ENCODE measurements around the gene EDC3. TPM values are rescaled to one million over a fixed set of nuclear protein-coding genes. Genes with fewer than 3 reads are reported as not detected.
A peak's percentile ranks its signal among the peaks of the same experiment; 100 is the strongest.

The EDC3 gene
- total RNA-seq, 3 donors from 2014 or later = 30.9 to 31.9 (median 31.6) TPM

GRCh38 chr15:74621936-74622335 is 73.9 kb downstream of the EDC3 start:
- Histone ChIP-seq H3K36me3 (ENCODE audit: low read depth) (peaks cover 36% of the 10 kb centered on the region), H3K4me3 (no peak overlapping the region), H3K4me1 (ENCODE audit: low read depth) (peaks cover 17% of the 10 kb centered on the region), H3K9me3 (no peaks in the 10 kb centered on the region)
- no peak for TF ChIP-seq CTCF (IDR thresholded peaks at IDR 0.05)
- peak in 1 of 3 donors; percentile 47 for DNase-seq
- intact Hi-C loops (cut with DNase I, micrococcal nuclease) = loop anchor here in 1 of 2 donors (10.0 kb wide), 1 partner anchor 237 kb away; no protein-coding TSS in a partner anchor
- ATAC-seq = no peak

- intact Hi-C loops (cut with DNase I, micrococcal nuclease) = loop anchor here in 1 of 2 donors (10.0 kb wide), 1 partner anchor 237 kb away; no protein-coding TSS in a partner anchor
- Histone ChIP-seq H3K4me1 (ENCODE audit: low read depth) (peaks cover 21% of the 10 kb centered on the region), H3K4me3 (no peak overlapping the region), H3K9me3 (no peaks in the 10 kb centered on the region), H3K36me3 (ENCODE audit: low read depth) (peaks cover 33% of the 10 kb centered on the region)
- ATAC-seq = no peak
- DNase-seq = peak in 1 of 3 donors; percentile 53
- no peak for TF ChIP-seq CTCF (IDR thresholded peaks at IDR 0.05)
These were observed 74.3 kb downstream of the EDC3 start for GRCh38 chr15:74621546-74621920.

GRCh38 chr15:74620636-74621545 is 74.9 kb downstream of the EDC3 start:
- Histone ChIP-seq H3K9me3 (no peaks in the 10 kb centered on the region), H3K36me3 (ENCODE audit: low read depth) (peaks cover 33% of the 10 kb centered on the region), H3K4me3 (no peak overlapping the region), H3K4me1 (ENCODE audit: low read depth) (peaks cover 21% of the 10 kb centered on the region)
- peak; percentile 59 for TF ChIP-seq CTCF (IDR thresholded peaks at IDR 0.05)
- intact Hi-C loops (cut with DNase I, micrococcal nuclease) = loop anchor here in 1 of 2 donors (10.0 kb wide), 1 partner anchor 236 kb away; no protein-coding TSS in a partner anchor
- peak; percentile 69 to 85 (median 78) for DNase-seq
- ATAC-seq = peak; percentile 82

- ATAC-seq = no peak
- TF ChIP-seq CTCF (IDR thresholded peaks at IDR 0.05) = no peak
- Histone ChIP-seq H3K9me3 (no peaks in the 10 kb centered on the region), H3K36me3 (ENCODE audit: low read depth) (peaks cover 33% of the 10 kb centered on the region), H3K4me3 (no peak overlapping the region), H3K4me1 (ENCODE audit: low read depth) (peaks cover 21% of the 10 kb centered on the region)
- peak in 1 of 3 donors; percentile 56 for DNase-seq
- intact Hi-C loops (cut with DNase I, micrococcal nuclease) = loop anchor here in 1 of 2 donors (10.0 kb wide), 1 partner anchor 235 kb away; no protein-coding TSS in a partner anchor
These were observed 75.7 kb downstream of the EDC3 start for GRCh38 chr15:74619916-74620635.

- TF ChIP-seq CTCF (IDR thresholded peaks at IDR 0.05) = no peak
- H3K9me3 ChIP-seq = no peaks in the 10 kb centered on the region
- ATAC-seq = no peak
- peaks cover 21% of the 10 kb centered on the region for H3K4me1 ChIP-seq (ENCODE audit: low read depth)
- no peak overlapping the region for H3K4me3 ChIP-seq
- H3K36me3 ChIP-seq (ENCODE audit: low read depth) = peaks cover 33% of the 10 kb centered on the region
- intact Hi-C loops (cut with DNase I, micrococcal nuclease) = no loop called here
- peak in 1 of 3 donors; percentile 42 for DNase-seq
These were observed 76.8 kb downstream of the EDC3 start for GRCh38 chr15:74618841-74619596.

All from mucosa of descending colon (tissue), 3 donors.